B cell (primary cell): ENCODE results near the gene NUDT16L1.

ENCODE experiments used
- EZH2 ChIP-seq: IDR thresholded peaks from 2 replicates; pipeline ENCODE4 v1.6.1; 2012; ENCODE audit warnings: borderline replicate concordance, low read depth, mild to moderate bottlenecking, moderate library complexity, low read length; ENCODE audit not compliant: insufficient read depth, poor library complexity, severe bottlenecking
- TF ChIP-seq, protein P1 (sequence below): fragments of 200-600 bp; IDR thresholded peaks from one replicate; pipeline ENCODE4 v1.8.0; 2022; ENCODE audit warnings: antibody characterized with exemption, mild to moderate bottlenecking

DNA sequence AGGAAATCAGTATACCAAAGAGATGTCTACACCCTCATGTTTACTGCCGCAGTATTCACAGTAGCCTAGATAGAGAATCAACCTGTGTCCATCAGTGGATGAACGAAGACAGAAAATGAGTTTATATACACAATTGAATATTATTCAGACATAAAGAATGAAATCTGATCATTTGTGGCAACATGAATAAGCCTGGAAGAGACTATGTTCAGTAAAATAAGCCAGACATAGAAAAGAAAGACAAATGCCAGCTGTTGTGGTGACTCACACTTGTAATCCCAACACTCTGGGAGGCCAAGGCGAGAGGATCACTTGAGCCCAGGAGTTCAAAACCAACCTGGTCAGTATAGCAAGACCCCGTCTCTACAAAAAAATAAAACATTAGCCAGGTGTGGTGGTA lies 16.1 kb downstream of the NUDT16L1 start:
- TF ChIP-seq, protein P1, sequence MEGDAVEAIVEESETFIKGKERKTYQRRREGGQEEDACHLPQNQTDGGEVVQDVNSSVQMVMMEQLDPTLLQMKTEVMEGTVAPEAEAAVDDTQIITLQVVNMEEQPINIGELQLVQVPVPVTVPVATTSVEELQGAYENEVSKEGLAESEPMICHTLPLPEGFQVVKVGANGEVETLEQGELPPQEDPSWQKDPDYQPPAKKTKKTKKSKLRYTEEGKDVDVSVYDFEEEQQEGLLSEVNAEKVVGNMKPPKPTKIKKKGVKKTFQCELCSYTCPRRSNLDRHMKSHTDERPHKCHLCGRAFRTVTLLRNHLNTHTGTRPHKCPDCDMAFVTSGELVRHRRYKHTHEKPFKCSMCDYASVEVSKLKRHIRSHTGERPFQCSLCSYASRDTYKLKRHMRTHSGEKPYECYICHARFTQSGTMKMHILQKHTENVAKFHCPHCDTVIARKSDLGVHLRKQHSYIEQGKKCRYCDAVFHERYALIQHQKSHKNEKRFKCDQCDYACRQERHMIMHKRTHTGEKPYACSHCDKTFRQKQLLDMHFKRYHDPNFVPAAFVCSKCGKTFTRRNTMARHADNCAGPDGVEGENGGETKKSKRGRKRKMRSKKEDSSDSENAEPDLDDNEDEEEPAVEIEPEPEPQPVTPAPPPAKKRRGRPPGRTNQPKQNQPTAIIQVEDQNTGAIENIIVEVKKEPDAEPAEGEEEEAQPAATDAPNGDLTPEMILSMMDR: no peak
- no peak for TF ChIP-seq EZH2
